Measurements from ENCODE around the gene BANP. TPM values are rescaled to one million over a fixed set of nuclear protein-coding genes. Genes with fewer than 3 reads are reported as not detected.

The BANP gene
- total and polyA plus RNA-seq, 2 of the 8 experiments (the other 6 are each of a cell fraction or from before 2014, with no cell fraction given): 25.8 to 39.8 TPM

GRCh38 chr16:87954361-87954760 lies 3.1 kb downstream of the BANP start (continued):
- TF ChIP-seq KDM4A (IDR thresholded peaks at IDR 0.05; ENCODE audit: low read depth, low read length, severe bottlenecking) (no peak), RNF2 (IDR thresholded peaks at IDR 0.05; ENCODE audit: borderline replicate concordance, low read depth, low read length, missing control alignments, poor library complexity, severe bottlenecking) (no peak), TBP (IDR thresholded peaks at IDR 0.05; ENCODE audit: low read depth, low read length) (no peak), MAFK (IDR thresholded peaks at IDR 0.05; ENCODE audit: low read depth, low read length) (no peak), YY1 (IDR thresholded peaks at IDR 0.05; ENCODE audit: low read depth, low read length) (no peak)
